Kidney (tissue), 14 donors: Measurements from ENCODE around the gene MTERF4. TPM values are rescaled to one million over a fixed set of nuclear protein-coding genes. Genes with fewer than 3 reads are reported as not detected.
A peak's percentile ranks its signal among the peaks of the same experiment; 100 is the strongest.

Source experiments
- DNase-seq, 5 donors: peaks; one replicate each; pipeline ENCODE4 v3.0.0-alpha.2; 2013 to 2020
- FAIRE-seq: peaks from 2 replicates; lab custom pipeline; 2012; peaks lifted over from hg19 to GRCh38; lab: Jason Lieb, UNC
- H3K27ac ChIP-seq, 2 donors: one replicate each; pipeline ENCODE4 v1.7.0; 2013; ENCODE audit warnings: low read depth in 2 of 2, low read length in 2 of 2, inconsistent platforms in 1 of 2
- H3K27me3 ChIP-seq: one replicate; pipeline ENCODE4 v1.7.1; 2013; ENCODE audit warnings: low read length, inconsistent platforms; ENCODE audit not compliant: control insufficient read depth, insufficient read depth
- H3K36me3 ChIP-seq, 3 donors: one replicate each; pipeline versions ENCODE4 v1.7.0 to v1.7.1; 2013; ENCODE audit warnings: low read length in 3 of 3, control low read depth in 1 of 3, inconsistent platforms in 1 of 3; ENCODE audit not compliant: insufficient read depth in 3 of 3, control insufficient read depth in 2 of 3
- H3K4me1 ChIP-seq, 3 donors: one replicate each; pipeline versions ENCODE4 v1.7.0 to v1.7.1; 2013; ENCODE audit warnings: low read length in 3 of 3, inconsistent platforms in 1 of 3, low read depth in 1 of 3; ENCODE audit not compliant: control insufficient read depth in 2 of 3, insufficient read depth in 2 of 3
- H3K4me3 ChIP-seq, 3 donors: one replicate each; pipeline versions ENCODE4 v1.7.0 to v1.8.1; 2013; ENCODE audit warnings: low read length in 3 of 3, control low read depth in 1 of 3, inconsistent platforms in 1 of 3
- H3K9ac ChIP-seq, 3 donors: one replicate each; pipeline versions ENCODE4 v1.7.0 to v1.7.1; 2013; ENCODE audit warnings: low read length in 3 of 3, control low read depth in 1 of 3, inconsistent platforms in 1 of 3
- H3K9me3 ChIP-seq, 3 donors: one replicate each; pipeline versions ENCODE4 v1.7.0 to v1.7.1; 2013; ENCODE audit warnings: low read length in 3 of 3, control low read depth in 1 of 3, inconsistent platforms in 1 of 3; ENCODE audit not compliant: control insufficient read depth in 2 of 3, insufficient read depth in 1 of 3
- intact Hi-C: fragments of 100-400 bp; cut with DNase I; formaldehyde crosslinking; loops from one replicate; pipeline ENCODE4 v1.11.1; 2022
- polyA plus RNA-seq: library from polyadenylated mRNA; stranded (reverse); fragments of 350-450 nt; fragmentation: Illumina TruSeq; extraction: RNeasy Lipid Tissue Mini Kit (QIAGEN cat#74804); gene quantifications from one replicate; pipeline ENCODE4 v1.2.3, GENCODE V29; 2014; ENCODE audit warnings: low read depth, low replicate concordance; ENCODE audit not compliant: insufficient read depth
- total RNA-seq: library from RNA; stranded (reverse); fragmentation: NEBNext Ultra II Directional; extraction: Animal tissue kit (Norgen Biotek cat#: 25700); gene quantifications from one replicate; pipeline ENCODE4 v1.2.1, GENCODE V29; 2021
- TF ChIP-seq, protein P1 (sequence below): IDR thresholded peaks from 3 replicates; pipeline ENCODE4 v1.5.1; 2012; ENCODE audit warnings: mild to moderate bottlenecking, moderate library complexity, borderline replicate concordance; ENCODE audit not compliant: insufficient read depth; ENCODE audit errors: extremely low read depth
- donor health status: control.
- donor health status: control.
- donor health status: control.
- donor health status: control.
- donor health status: control.
- donor health status: DM: yes; HTN: yes; CAD: no.
- donor health status: Normal renal cell carcinoma (clear cell type).

Gene MTERF4
- total and polyA plus RNA-seq, 2 donors from 2014 or later = 24.3 to 41.5 TPM

DNA sequence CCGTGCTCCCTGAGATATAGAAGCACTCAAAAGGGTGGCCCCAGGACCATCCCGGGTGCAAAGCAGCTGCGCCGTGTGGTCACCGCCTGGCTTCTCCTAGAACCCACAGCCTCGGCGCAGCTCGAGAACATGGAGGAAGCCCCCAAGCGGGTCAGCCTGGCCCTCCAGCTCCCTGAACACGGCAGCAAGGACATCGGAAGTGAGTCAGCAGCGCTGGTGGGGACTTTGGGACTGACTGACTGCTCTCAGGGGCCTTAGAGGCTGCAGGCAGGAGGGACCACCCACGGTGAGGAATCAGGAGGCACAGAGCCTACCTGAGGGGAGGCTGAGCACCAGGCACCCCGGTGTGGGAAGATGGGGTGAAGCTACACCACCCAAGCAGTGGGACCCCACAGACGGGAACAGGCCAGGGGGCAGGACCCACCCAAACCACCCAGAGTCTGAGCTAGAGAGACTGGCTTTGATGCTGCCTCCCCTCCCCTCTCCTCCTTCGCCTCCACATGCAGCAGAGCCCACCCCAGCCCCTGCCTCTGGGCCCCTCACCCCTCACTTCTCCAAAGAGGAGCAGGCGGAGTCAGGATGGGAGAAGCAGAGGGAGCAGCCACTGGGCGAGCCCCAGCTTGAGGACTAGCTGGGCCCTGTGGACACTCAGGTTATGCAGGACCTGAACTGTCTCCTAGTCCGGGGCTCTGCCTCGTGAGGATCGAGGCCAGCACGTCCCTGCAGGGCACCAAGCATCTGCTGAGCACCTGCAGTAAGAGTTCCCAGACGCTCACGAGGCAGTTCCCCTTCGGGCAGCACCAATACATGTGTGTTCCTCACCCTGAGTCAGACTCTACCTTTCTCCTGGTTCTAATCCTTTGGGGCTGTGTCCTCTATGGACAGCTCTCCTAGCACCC is 28.7 kb downstream of the MTERF4 start:
- FAIRE-seq = no peak

DNA sequence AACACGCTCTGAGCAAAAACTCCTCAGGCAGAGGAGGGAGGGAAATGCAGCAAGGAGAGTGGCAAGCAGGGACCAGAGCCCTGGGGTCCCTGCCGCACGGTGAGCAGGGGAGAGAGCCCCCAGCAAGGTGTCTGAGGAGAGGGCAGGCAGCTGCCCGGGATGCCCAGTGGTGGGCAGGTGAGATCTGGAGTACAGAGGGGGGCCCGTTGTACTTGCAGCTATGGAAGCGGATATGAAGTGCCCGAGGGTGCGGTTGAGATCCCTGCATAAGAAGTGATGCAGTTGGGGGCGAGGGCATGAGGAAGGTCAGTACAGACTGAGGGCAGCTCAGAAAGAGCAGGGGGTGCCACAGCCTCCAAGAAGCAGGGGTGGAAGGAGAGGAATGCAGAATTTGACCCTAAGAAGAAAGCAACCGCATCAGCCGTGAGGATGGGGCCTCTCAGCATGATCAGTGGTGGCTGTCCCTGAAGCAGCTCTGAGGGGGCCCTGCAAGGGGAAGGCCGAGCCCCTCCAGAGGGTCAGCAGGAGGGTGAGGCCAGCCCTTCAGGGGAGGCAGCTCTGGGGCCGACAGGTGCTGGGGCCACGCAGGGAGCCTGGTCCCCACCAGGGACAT is 29.4 kb downstream of the MTERF4 start:
- Histone ChIP-seq H3K27ac (no peak overlapping the region), H3K9ac (no peak overlapping the region), H3K27me3 (no peaks in the 10 kb centered on the region), H3K4me3 (no peak overlapping the region), H3K4me1 (no peaks in the 10 kb centered on the region), H3K36me3 (peaks cover 0 to 13% (median 6%) of the 10 kb centered on the region in 3 donors), H3K9me3 (no peaks in the 10 kb centered on the region)
- FAIRE-seq (no peak), DNase-seq (peak in 1 of 5 donors; percentile 54)
- TF ChIP-seq, protein P1, sequence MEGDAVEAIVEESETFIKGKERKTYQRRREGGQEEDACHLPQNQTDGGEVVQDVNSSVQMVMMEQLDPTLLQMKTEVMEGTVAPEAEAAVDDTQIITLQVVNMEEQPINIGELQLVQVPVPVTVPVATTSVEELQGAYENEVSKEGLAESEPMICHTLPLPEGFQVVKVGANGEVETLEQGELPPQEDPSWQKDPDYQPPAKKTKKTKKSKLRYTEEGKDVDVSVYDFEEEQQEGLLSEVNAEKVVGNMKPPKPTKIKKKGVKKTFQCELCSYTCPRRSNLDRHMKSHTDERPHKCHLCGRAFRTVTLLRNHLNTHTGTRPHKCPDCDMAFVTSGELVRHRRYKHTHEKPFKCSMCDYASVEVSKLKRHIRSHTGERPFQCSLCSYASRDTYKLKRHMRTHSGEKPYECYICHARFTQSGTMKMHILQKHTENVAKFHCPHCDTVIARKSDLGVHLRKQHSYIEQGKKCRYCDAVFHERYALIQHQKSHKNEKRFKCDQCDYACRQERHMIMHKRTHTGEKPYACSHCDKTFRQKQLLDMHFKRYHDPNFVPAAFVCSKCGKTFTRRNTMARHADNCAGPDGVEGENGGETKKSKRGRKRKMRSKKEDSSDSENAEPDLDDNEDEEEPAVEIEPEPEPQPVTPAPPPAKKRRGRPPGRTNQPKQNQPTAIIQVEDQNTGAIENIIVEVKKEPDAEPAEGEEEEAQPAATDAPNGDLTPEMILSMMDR = no peak
- intact Hi-C loops = no loop called here

More for the DNA sequence above, 28.7 kb downstream of the MTERF4 start:
- Histone ChIP-seq H3K9me3 (no peaks in the 10 kb centered on the region), H3K4me1 (no peaks in the 10 kb centered on the region), H3K4me3 (no peak overlapping the region), H3K27me3 (no peaks in the 10 kb centered on the region), H3K9ac (no peak overlapping the region), H3K36me3 (peaks cover 0 to 13% (median 6%) of the 10 kb centered on the region in 3 donors), H3K27ac (no peak overlapping the region)
- TF ChIP-seq, protein P1 = no peak
- DNase-seq = peak in 1 of 5 donors; percentile 61
- intact Hi-C loops = no loop called here

DNA sequence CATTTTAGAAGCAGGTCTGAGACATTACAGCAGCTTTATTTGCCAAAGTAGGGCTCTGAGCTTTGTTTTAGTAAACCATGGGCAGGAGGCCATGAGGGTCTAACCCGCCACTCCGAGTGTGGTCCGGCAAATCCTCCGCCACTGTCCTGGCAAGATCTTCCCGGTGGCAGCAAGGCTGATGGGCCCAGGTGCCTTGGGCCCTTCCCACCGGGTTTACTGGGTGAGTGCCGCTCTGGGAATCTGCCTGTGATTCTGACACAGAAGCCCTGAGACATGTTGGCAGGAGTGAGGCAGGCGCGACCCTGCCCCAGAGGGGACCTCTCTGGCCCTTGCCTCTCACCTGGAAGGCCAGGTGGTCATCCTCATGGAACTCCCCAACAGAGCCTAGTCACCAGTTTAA is 29.9 kb downstream of the MTERF4 start:
- TF ChIP-seq, protein P1 = no peak
- no peaks in the 10 kb centered on the region for H3K9me3 ChIP-seq
- H3K4me1 ChIP-seq = no peaks in the 10 kb centered on the region
- H3K27me3 ChIP-seq = no peaks in the 10 kb centered on the region
- intact Hi-C loops = no loop called here
- peaks cover 0 to 13% (median 6%) of the 10 kb centered on the region in 3 donors for H3K36me3 ChIP-seq
- H3K4me3 ChIP-seq = no peak overlapping the region
- FAIRE-seq (no peak), DNase-seq (peak in 1 of 5 donors; percentile 56)
- no peak overlapping the region for H3K9ac ChIP-seq
- H3K27ac ChIP-seq = no peak overlapping the region
